Natural killer cell (primary cell): ENCODE results near the gene SPINDOC. TPM values are rescaled to one million over a fixed set of nuclear protein-coding genes. Genes with fewer than 3 reads are reported as not detected.

ENCODE experiments used
- ATAC-seq, 3 donors: fragments of 150-1000 bp in 2 of 3; fragments of 200-7000 bp in 1 of 3; cut with Tn5 transposase; 1 replicate in 1 of 3; 2 replicates in 2 of 3; pipeline ENCODE4 v1.10.0; 2021; ENCODE audit warnings: mild to moderate bottlenecking in 2 of 3, moderate library complexity in 2 of 3
- DNase-seq, 2 donors: peaks; one replicate each; pipeline versions ENCODE4 v3.0.0 to v3.0.0-alpha.2; 2013 to 2021; ENCODE audit warnings: mixed read lengths in 1 of 2
- H3K27ac ChIP-seq: one replicate; pipeline ENCODE4 v1.5.1; 2013; ENCODE audit warnings: mild to moderate bottlenecking, low read length
- H3K27me3 ChIP-seq: one replicate; pipeline ENCODE4 v1.6.1; 2013; ENCODE audit warnings: low read length; ENCODE audit not compliant: control insufficient read depth, insufficient read depth
- H3K36me3 ChIP-seq: one replicate; pipeline ENCODE4 v1.6.1; 2013; ENCODE audit warnings: low read length; ENCODE audit not compliant: control insufficient read depth, insufficient read depth
- H3K4me1 ChIP-seq: one replicate; pipeline ENCODE4 v1.6.1; 2013; ENCODE audit warnings: low read length; ENCODE audit not compliant: control insufficient read depth, insufficient read depth
- H3K4me3 ChIP-seq: one replicate; pipeline ENCODE4 v1.5.1; 2013; ENCODE audit warnings: low read length
- H3K9me3 ChIP-seq: one replicate; pipeline ENCODE4 v1.6.1; 2013; ENCODE audit warnings: low read length; ENCODE audit not compliant: control insufficient read depth, insufficient read depth
- H3K27ac Mint-ChIP-seq, 2 donors: one replicate each; pipeline ENCODE4 v1.8.0; 2022; ENCODE audit warnings: mild to moderate bottlenecking in 2 of 2, mixed read lengths in 2 of 2, moderate library complexity in 1 of 2
- H3K27me3 Mint-ChIP-seq, 2 donors: one replicate each; pipeline ENCODE4 v1.8.0; 2022; ENCODE audit warnings: low read depth in 2 of 2, mixed read lengths in 2 of 2
- H3K36me3 Mint-ChIP-seq: one replicate; pipeline ENCODE4 v1.8.0; 2022; ENCODE audit warnings: mixed read lengths
- H3K4me1 Mint-ChIP-seq, 2 donors: one replicate each; pipeline ENCODE4 v1.8.0; 2022; ENCODE audit warnings: mixed read lengths in 2 of 2
- H3K4me3 Mint-ChIP-seq: one replicate; pipeline ENCODE4 v1.8.0; 2022; ENCODE audit warnings: mild to moderate bottlenecking, moderate library complexity, mixed read lengths
- H3K9me3 Mint-ChIP-seq, 2 donors: one replicate each; pipeline ENCODE4 v1.8.0; 2022; ENCODE audit warnings: mixed read lengths in 2 of 2
- WGBS: methylation state at CpG from one replicate; pipeline ENCODE4 v1.1.7; 2013; ENCODE audit warnings: missing lambda C conversion rate; ENCODE audit not compliant: insufficient coverage; 5-methylcytosine and 5-hydroxymethylcytosine counted together
- intact Hi-C: fragments of 100-400 bp; cut with micrococcal nuclease; formaldehyde crosslinking; loops from one replicate; pipeline ENCODE4 v1.14.2; 2022
- total RNA-seq, 4 donors: library from RNA; stranded (reverse); fragments of 120-200 nt in 1 of 4; gene quantifications; one replicate each; pipeline versions ENCODE4 v1.2.3 to v1.2.4, GENCODE V29; 2013 to 2022
- TF ChIP-seq, protein P1 (sequence below): fragments of 200-600 bp; IDR thresholded peaks from one replicate; pipeline ENCODE4 v1.8.0; 2022; ENCODE audit warnings: antibody characterized with exemption

SPINDOC gene
- total RNA-seq, 3 donors from 2014 or later (not counting 1 experiment from before 2014, with no cell fraction given) = 15.6 to 25.3 (median 21.1) TPM

DNA sequence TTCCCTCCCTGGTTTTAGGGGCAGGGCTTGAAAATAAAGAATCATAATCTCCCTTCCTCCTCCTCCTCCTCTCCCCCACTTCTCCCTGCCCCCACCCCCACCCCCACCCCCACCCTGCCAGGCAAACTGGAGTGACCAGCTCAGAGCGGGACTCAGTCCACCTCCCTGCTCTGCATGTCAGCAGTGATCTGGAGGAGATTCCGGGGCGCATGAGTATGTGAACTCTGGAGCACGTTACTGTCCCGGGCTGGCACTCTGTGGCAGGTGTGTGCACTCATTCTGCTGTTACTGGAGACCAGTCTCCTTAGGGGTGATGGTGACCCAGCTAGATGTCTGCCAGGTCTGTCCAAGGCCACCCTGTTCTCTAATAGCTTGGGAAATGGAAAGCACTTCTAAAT lies 59.5 kb downstream of the SPINDOC start:
- TF ChIP-seq, protein P1, sequence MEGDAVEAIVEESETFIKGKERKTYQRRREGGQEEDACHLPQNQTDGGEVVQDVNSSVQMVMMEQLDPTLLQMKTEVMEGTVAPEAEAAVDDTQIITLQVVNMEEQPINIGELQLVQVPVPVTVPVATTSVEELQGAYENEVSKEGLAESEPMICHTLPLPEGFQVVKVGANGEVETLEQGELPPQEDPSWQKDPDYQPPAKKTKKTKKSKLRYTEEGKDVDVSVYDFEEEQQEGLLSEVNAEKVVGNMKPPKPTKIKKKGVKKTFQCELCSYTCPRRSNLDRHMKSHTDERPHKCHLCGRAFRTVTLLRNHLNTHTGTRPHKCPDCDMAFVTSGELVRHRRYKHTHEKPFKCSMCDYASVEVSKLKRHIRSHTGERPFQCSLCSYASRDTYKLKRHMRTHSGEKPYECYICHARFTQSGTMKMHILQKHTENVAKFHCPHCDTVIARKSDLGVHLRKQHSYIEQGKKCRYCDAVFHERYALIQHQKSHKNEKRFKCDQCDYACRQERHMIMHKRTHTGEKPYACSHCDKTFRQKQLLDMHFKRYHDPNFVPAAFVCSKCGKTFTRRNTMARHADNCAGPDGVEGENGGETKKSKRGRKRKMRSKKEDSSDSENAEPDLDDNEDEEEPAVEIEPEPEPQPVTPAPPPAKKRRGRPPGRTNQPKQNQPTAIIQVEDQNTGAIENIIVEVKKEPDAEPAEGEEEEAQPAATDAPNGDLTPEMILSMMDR = no peak
- intact Hi-C loops = loop anchor here (2.0 to 5.0 kb wide), 2 partner anchors 16 to 45 kb away; partner anchors contain the start of gene RCOR2
- no peaks in the 10 kb centered on the region for H3K9me3 ChIP-seq
- peaks cover 79% of the 10 kb centered on the region for H3K4me1 ChIP-seq
- Mint-ChIP-seq H3K4me1 (peaks cover 68 to 72% of the 10 kb centered on the region in 2 donors), H3K4me3 (peak overlapping the region; percentile 40), H3K27me3 (no peaks in the 10 kb centered on the region), H3K27ac (peak overlapping the region; percentile 63 to 76), H3K9me3 (no peaks in the 10 kb centered on the region), H3K36me3 (no peaks in the 10 kb centered on the region)
- peaks cover 7% of the 10 kb centered on the region for H3K36me3 ChIP-seq
- ATAC-seq (no peak), DNase-seq (no peak)
- H3K4me3 ChIP-seq = no peak overlapping the region
- no peaks in the 10 kb centered on the region for H3K27me3 ChIP-seq
- WGBS = 94% methylated on average over 5 of the region's 5 CpGs
- H3K27ac ChIP-seq = peak overlapping the region; percentile 19

DNA sequence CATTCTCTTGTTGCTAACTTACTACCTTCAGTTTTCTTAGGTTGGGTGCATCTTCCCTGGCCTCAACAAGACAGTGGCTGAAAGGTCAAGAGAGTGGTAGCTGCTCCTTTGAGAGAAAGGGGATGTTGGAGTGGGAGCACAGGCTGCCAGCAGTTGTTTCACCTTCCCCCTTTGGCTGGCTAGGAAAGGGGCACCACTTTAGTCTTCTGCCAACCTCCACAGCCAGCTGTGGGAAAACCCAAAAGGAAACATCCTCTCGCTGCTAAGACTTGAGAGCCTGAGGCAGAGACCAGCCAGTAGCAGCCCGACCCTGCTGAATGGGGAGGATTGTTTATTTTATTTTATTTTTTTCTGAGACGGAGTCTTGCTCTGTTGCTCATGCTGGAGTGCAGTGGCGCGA lies 60.1 kb downstream of the SPINDOC start:
- H3K9me3 Mint-ChIP-seq = no peaks in the 10 kb centered on the region
- peak overlapping the region; percentile 19 for H3K27ac ChIP-seq
- DNase-seq = no peak
- H3K4me3 Mint-ChIP-seq = peak overlapping the region; percentile 40
- H3K36me3 Mint-ChIP-seq = no peaks in the 10 kb centered on the region
- H3K27me3 Mint-ChIP-seq = no peaks in the 10 kb centered on the region
- H3K4me3 ChIP-seq = no peak overlapping the region
- peaks cover 74% of the 10 kb centered on the region for H3K4me1 ChIP-seq
- H3K27me3 ChIP-seq = no peaks in the 10 kb centered on the region
- no peak for ATAC-seq
- H3K36me3 ChIP-seq = peaks cover 7% of the 10 kb centered on the region
- intact Hi-C loops = loop anchor here (2.0 to 5.0 kb wide), 2 partner anchors 15 to 44 kb away; partner anchors contain the start of gene RCOR2
- H3K4me1 Mint-ChIP-seq = peaks cover 68 to 74% of the 10 kb centered on the region in 2 donors
- 80% methylated on average over 5 of the region's 5 CpGs for WGBS
- TF ChIP-seq, protein P1 = no peak
- no peaks in the 10 kb centered on the region for H3K9me3 ChIP-seq
- H3K27ac Mint-ChIP-seq = peak overlapping the region; percentile 63 to 76

DNA sequence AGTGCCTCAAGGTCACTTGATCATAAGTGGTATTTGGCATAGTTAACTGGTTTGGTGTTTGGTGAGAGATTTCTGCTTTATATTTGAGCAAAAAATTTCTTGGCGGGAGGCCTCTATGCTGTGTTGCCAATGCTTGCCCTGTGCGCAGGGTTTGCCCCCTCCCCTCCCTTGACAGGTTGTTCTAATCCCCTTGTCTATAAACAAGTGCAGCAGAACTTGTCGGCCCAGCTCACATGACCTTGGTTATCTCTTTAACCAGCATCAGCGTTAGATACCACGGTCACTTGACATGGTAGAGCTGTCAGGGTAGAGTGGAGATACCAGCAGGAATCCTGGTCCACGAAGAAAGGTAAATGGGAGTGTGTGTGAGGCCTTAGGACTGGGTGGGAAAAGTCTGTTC lies 61.3 kb downstream of the SPINDOC start:
- intact Hi-C loops = loop anchor here (5.0 kb wide), 1 partner anchor 43 kb away; the partner anchor contains the start of gene RCOR2
- peak overlapping the region; percentile 9 for H3K4me3 Mint-ChIP-seq
- TF ChIP-seq, protein P1 = no peak

More for the DNA sequence above, 61.3 kb downstream of the SPINDOC start:
- Histone ChIP-seq H3K27ac (no peak overlapping the region), H3K27me3 (no peaks in the 10 kb centered on the region), H3K9me3 (no peaks in the 10 kb centered on the region), H3K4me3 (no peak overlapping the region), H3K4me1 (peaks cover 62% of the 10 kb centered on the region), H3K36me3 (peaks cover 8% of the 10 kb centered on the region)
- ATAC-seq (no peak), DNase-seq (no peak)
- H3K27me3 Mint-ChIP-seq = no peaks in the 10 kb centered on the region
- H3K27ac Mint-ChIP-seq = peak overlapping the region; percentile 63 to 76
- WGBS = 57% methylated on average over 6 of the region's 6 CpGs
- peaks cover 56 to 68% of the 10 kb centered on the region in 2 donors for H3K4me1 Mint-ChIP-seq
- no peaks in the 10 kb centered on the region for H3K9me3 Mint-ChIP-seq
- no peaks in the 10 kb centered on the region for H3K36me3 Mint-ChIP-seq
